ENCODE data around the gene BTBD2. TPM values are rescaled to one million over a fixed set of nuclear protein-coding genes. Genes with fewer than 3 reads are reported as not detected.

Gene BTBD2
- total and polyA plus RNA-seq, 2 of the 8 experiments (the other 6 are each of a cell fraction or from before 2014, with no cell fraction given): 91.7 to 92.3 TPM

- peak overlapping the region; percentile 86; the same call in 1 of the 2 replicates for H4K8ac ChIP-seq (ENCODE audit: extremely low read depth, insufficient read depth, low read length)
- no peak overlapping the region for H2BK12ac ChIP-seq (ENCODE audit: low read depth, low read length)
- peak overlapping the region; percentile 90 for H3K56ac ChIP-seq (replicated peaks; ENCODE audit: insufficient read length, low read depth, low read length)
- TF ChIP-seq SP4 (IDR thresholded peaks at IDR 0.05; ENCODE audit: low read length): no peak
- TF ChIP-seq CEBPB (IDR thresholded peaks at IDR 0.05; ENCODE audit: low read depth, low read length): peak; percentile 18; the same call in 1 of the 2 replicates
- no peak for TF ChIP-seq SIX5 (IDR thresholded peaks at IDR 0.05; ENCODE audit: low read depth, low read length)
- H3K18ac ChIP-seq (ENCODE audit: extremely low read depth, low read length): no peak overlapping the region; the same call in 1 of the 2 replicates
- 0 out of 2 replicates have a peak overlapping the region, but pooled peaks have one; percentile 79 for H2AK5ac ChIP-seq (ENCODE audit: low read depth, low read length)
- no peaks in the 10 kb centered on the region for H3K9me3 ChIP-seq (ENCODE audit: insufficient read depth in 2 of 2, low read depth in 1 of 2, low read length in 1 of 2)
- no peak overlapping the region for H3K4ac ChIP-seq (replicated peaks; ENCODE audit: insufficient read length, low read depth, low read length)
- peaks cover 4% of the 10 kb centered on the region; the same call in 1 of the 2 replicates for H3K23me2 ChIP-seq (ENCODE audit: low read depth, low read length)
- 22% methylated on average over 15 of the region's 16 CpGs; no CpG with 5 or more reads in 1 of the 2 experiments for WGBS, 2 experiments (ENCODE audit: extremely low coverage in 1 of 2, insufficient coverage in 1 of 2, insufficient read length in 1 of 2, insufficient replicate concordance in 2 of 2, low coverage in 1 of 2, low lambda C conversion rate in 2 of 2, missing lambda C conversion rate in 1 of 2)
- peak overlapping the region; percentile 90; the same call in 1 of the 2 replicates for H2BK20ac ChIP-seq (ENCODE audit: low read length)
- FAIRE-seq (no peak), DNase-seq (ENCODE audit: low read depth in 1 of 2, low spot score in 2 of 2) (no peak)
- H3K4me1 ChIP-seq (replicated peaks in 1 of 4; ENCODE audit: control insufficient read depth in 3 of 4, insufficient read depth in 4 of 4, low read length in 3 of 4): peaks cover 0 to 12% (median 8%) of the 10 kb centered on the region in 4 experiments; a peak in 5 of 7 replicates
- no peak overlapping the region for H3K14ac ChIP-seq (ENCODE audit: insufficient read length)
- H2AFZ ChIP-seq (ENCODE audit: low read length): no peak overlapping the region
- CTCF ChIA-PET (ENCODE audit: partially characterized antibody): interaction anchor here (1.2 to 1.6 kb wide), 2 partner anchors 15 to 16 kb away, joined by 3 to 4 read pairs; no protein-coding TSS in a partner anchor
- H3K4me2 ChIP-seq (ENCODE audit: insufficient read depth in 1 of 2, low read depth in 2 of 2, low read length in 2 of 2): peak overlapping the region; percentile 78 to 91
- 0 out of 2 replicates have a peak overlapping the region, but pooled peaks have one; percentile 11 for H3K27ac ChIP-seq (ENCODE audit: low read depth, low read length)
- no peak overlapping the region for H3K23ac ChIP-seq (ENCODE audit: insufficient read length)
- peak overlapping the region; percentile 35; the same call in 1 of the 2 replicates for H2BK5ac ChIP-seq (ENCODE audit: low read depth, low read length)
- 0 out of 2 replicates have a peak overlapping the region, but pooled peaks have one; percentile 40 for H2BK15ac ChIP-seq (ENCODE audit: low read length)
- peak overlapping the region; percentile 54 to 100 (median 88) for H3K4me3 ChIP-seq (ENCODE audit: extremely low read depth in 1 of 4, insufficient read depth in 2 of 4, low read depth in 3 of 4, low read length in 4 of 4)
- H4K5ac ChIP-seq (ENCODE audit: insufficient read length, low read depth, low read length): no peak overlapping the region
- peaks cover 19% of the 10 kb centered on the region for H3K79me1 ChIP-seq (ENCODE audit: low read depth, low read length)
- peaks cover 21 to 41% of the 10 kb centered on the region in 2 experiments for H4K20me1 ChIP-seq (replicated peaks in 1 of 2; ENCODE audit: control insufficient read depth in 1 of 2, insufficient read depth in 2 of 2, low read length in 2 of 2)
- no peaks in the 10 kb centered on the region for H3K27me3 ChIP-seq (replicated peaks in 1 of 4; ENCODE audit: control insufficient read depth in 3 of 4, extremely low read depth in 1 of 4, insufficient read depth in 3 of 4, low read length in 3 of 4)
- H4K91ac ChIP-seq (replicated peaks; ENCODE audit: insufficient read length, low read length): no peak overlapping the region
- peak overlapping the region; percentile 62 to 89 (median 68) for H3K9ac ChIP-seq (replicated peaks in 1 of 4; ENCODE audit: extremely low read depth in 1 of 4, low read depth in 3 of 4, low read length in 3 of 4)
- peaks cover 0 to 8% (median 0%) of the 10 kb centered on the region in 4 experiments; a peak in 4 of 8 replicates for H3K36me3 ChIP-seq (ENCODE audit: control insufficient read depth in 2 of 4, insufficient read depth in 4 of 4, low read length in 3 of 4)
- H2BK120ac ChIP-seq (replicated peaks; ENCODE audit: low read depth, low read length): no peak overlapping the region
- POLR2A ChIA-PET (ENCODE audit: partially characterized antibody): interaction anchor here (0.7 to 22.2 kb wide), 13 partner anchors 11 to 765 kb away, joined by 3 to 524 read pairs (median 3); partner anchors contain the start of gene TIMM13
- H3K79me2 ChIP-seq (ENCODE audit: control insufficient read depth in 1 of 2, insufficient read depth in 2 of 2, low read length in 2 of 2): peaks cover 9 to 29% of the 10 kb centered on the region in 2 experiments; a peak in 2 of 4 replicates
These were observed 34.3 kb upstream of the BTBD2 start for GRCh38 chr19:2049741-2050348.
